ENCODE measurements around the gene PRIMPOL.
"Not testable (repeated sequence)": the region's sequence is repeated elsewhere in the genome, so short reads cannot be mapped to it uniquely, and the experiment has no call there.

PRIMPOL gene

GRCh38 chr4:184657144-184657543, 7.6 kb downstream of the PRIMPOL start:
- Histone ChIP-seq H3K4me3 (ENCODE audit: low read length) (no peak overlapping the region), H3K9ac (ENCODE audit: low read depth, low read length) (no peak overlapping the region), H3K27me3 (ENCODE audit: control insufficient read depth, insufficient read depth, low read length) (no peaks in the 10 kb centered on the region), H3K4me1 (ENCODE audit: control insufficient read depth, insufficient read depth, low read length) (peaks cover 13% of the 10 kb centered on the region), H3K4me2 (ENCODE audit: low read length) (no peak overlapping the region), H3K9me3 (replicated peaks; ENCODE audit: low read length) (no peaks in the 10 kb centered on the region), H3K36me3 (ENCODE audit: insufficient read depth, low read length) (peaks cover 33% of the 10 kb centered on the region)

GRCh38 chr4:184657820-184658219, 8.3 kb downstream of the PRIMPOL start:
- H3K27me3 ChIP-seq (ENCODE audit: control insufficient read depth, insufficient read depth, low read length); H3K9ac ChIP-seq (ENCODE audit: low read depth, low read length); H3K9me3 ChIP-seq (replicated peaks; ENCODE audit: low read length); H3K4me3 ChIP-seq (ENCODE audit: low read length); H3K4me2 ChIP-seq (ENCODE audit: low read length): not testable (repeated sequence)
- H3K36me3 ChIP-seq (ENCODE audit: insufficient read depth, low read length): peaks cover 33% of the 10 kb centered on the region
- H3K4me1 ChIP-seq (ENCODE audit: control insufficient read depth, insufficient read depth, low read length): peaks cover 13% of the 10 kb centered on the region

DNA sequence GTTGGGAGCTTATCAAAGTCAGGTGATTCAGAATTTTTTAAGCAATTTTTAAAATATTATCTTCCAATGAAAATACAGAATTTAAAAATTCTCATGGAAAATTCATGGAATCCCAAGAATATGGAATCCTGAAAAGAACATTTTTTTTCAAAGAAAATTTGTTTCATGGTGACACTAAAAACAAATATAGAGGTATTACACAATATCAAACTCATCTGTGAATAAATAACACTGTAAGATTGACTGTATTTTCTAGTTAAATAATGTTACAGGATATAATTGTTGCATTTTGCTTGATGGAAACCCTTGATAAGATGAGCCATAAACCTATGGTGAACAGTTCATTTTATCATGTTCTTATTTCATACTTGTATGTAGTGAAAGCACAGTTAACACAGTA, 11.4 kb downstream of the PRIMPOL start:
- Histone ChIP-seq H3K9me3 (replicated peaks; ENCODE audit: low read length) (no peaks in the 10 kb centered on the region), H3K27me3 (ENCODE audit: control insufficient read depth, insufficient read depth, low read length) (no peaks in the 10 kb centered on the region), H3K4me2 (ENCODE audit: low read length) (no peak overlapping the region), H3K9ac (ENCODE audit: low read depth, low read length) (no peak overlapping the region), H3K36me3 (ENCODE audit: insufficient read depth, low read length) (peaks cover 27% of the 10 kb centered on the region), H3K4me1 (ENCODE audit: control insufficient read depth, insufficient read depth, low read length) (no peaks in the 10 kb centered on the region), H3K4me3 (ENCODE audit: low read length) (no peak overlapping the region)

DNA sequence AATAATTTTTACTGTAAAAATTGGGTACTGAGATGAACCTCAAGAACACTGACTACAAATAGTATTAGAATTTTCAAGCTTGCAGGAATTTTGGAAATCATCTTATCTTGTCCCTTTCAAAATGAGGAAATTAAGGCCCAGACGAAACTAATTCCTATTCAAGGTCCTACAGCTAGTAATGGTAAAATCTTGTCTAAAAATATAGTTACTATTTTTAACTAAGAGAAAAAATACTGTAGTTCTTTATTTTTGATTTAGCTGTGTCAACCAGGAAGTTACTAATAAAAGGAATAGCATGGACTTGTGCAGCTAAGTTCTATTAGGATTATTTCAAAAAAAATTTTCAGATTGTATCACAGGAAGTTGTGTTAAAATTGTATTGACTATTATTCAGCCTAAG, 12.7 kb downstream of the PRIMPOL start:
- Histone ChIP-seq H3K27me3 (ENCODE audit: control insufficient read depth, insufficient read depth, low read length) (no peaks in the 10 kb centered on the region), H3K4me2 (ENCODE audit: low read length) (no peak overlapping the region), H3K9me3 (replicated peaks; ENCODE audit: low read length) (no peaks in the 10 kb centered on the region), H3K4me3 (ENCODE audit: low read length) (no peak overlapping the region), H3K9ac (ENCODE audit: low read depth, low read length) (no peak overlapping the region), H3K4me1 (ENCODE audit: control insufficient read depth, insufficient read depth, low read length) (no peaks in the 10 kb centered on the region), H3K36me3 (ENCODE audit: insufficient read depth, low read length) (peaks cover 19% of the 10 kb centered on the region)

GRCh38 chr4:184664445-184665210, 15.1 kb downstream of the PRIMPOL start:
- H3K4me3 ChIP-seq (ENCODE audit: low read length): no peak overlapping the region
- no peaks in the 10 kb centered on the region for H3K9me3 ChIP-seq (replicated peaks; ENCODE audit: low read length)
- no peak overlapping the region for H3K9ac ChIP-seq (ENCODE audit: low read depth, low read length)
- H3K4me1 ChIP-seq (ENCODE audit: control insufficient read depth, insufficient read depth, low read length): peaks cover 10% of the 10 kb centered on the region
- no peaks in the 10 kb centered on the region for H3K27me3 ChIP-seq (ENCODE audit: control insufficient read depth, insufficient read depth, low read length)
- no peak overlapping the region for H3K4me2 ChIP-seq (ENCODE audit: low read length)
- H3K36me3 ChIP-seq (ENCODE audit: insufficient read depth, low read length): peaks cover 17% of the 10 kb centered on the region

GRCh38 chr4:184666670-184667069, 17.1 kb downstream of the PRIMPOL start:
- peaks cover 10% of the 10 kb centered on the region for H3K4me1 ChIP-seq (ENCODE audit: control insufficient read depth, insufficient read depth, low read length)
- peaks cover 5% of the 10 kb centered on the region for H3K36me3 ChIP-seq (ENCODE audit: insufficient read depth, low read length)

GRCh38 chr4:184668096-184668495, 18.6 kb downstream of the PRIMPOL start:
- Histone ChIP-seq H3K9me3 (replicated peaks; ENCODE audit: low read length) (no peaks in the 10 kb centered on the region), H3K27me3 (ENCODE audit: control insufficient read depth, insufficient read depth, low read length) (no peaks in the 10 kb centered on the region), H3K4me3 (ENCODE audit: low read length) (no peak overlapping the region), H3K4me1 (ENCODE audit: control insufficient read depth, insufficient read depth, low read length) (peaks cover 10% of the 10 kb centered on the region), H3K9ac (ENCODE audit: low read depth, low read length) (no peak overlapping the region), H3K4me2 (ENCODE audit: low read length) (no peak overlapping the region), H3K36me3 (ENCODE audit: insufficient read depth, low read length) (peaks cover 8% of the 10 kb centered on the region)

More at GRCh38 chr4:184666670-184667069, 17.1 kb downstream of the PRIMPOL start:
- no peaks in the 10 kb centered on the region for H3K9me3 ChIP-seq (replicated peaks; ENCODE audit: low read length)
- no peak overlapping the region for H3K4me2 ChIP-seq (ENCODE audit: low read length)
- no peak overlapping the region for H3K9ac ChIP-seq (ENCODE audit: low read depth, low read length)
- H3K4me3 ChIP-seq (ENCODE audit: low read length): no peak overlapping the region
- no peaks in the 10 kb centered on the region for H3K27me3 ChIP-seq (ENCODE audit: control insufficient read depth, insufficient read depth, low read length)

DNA sequence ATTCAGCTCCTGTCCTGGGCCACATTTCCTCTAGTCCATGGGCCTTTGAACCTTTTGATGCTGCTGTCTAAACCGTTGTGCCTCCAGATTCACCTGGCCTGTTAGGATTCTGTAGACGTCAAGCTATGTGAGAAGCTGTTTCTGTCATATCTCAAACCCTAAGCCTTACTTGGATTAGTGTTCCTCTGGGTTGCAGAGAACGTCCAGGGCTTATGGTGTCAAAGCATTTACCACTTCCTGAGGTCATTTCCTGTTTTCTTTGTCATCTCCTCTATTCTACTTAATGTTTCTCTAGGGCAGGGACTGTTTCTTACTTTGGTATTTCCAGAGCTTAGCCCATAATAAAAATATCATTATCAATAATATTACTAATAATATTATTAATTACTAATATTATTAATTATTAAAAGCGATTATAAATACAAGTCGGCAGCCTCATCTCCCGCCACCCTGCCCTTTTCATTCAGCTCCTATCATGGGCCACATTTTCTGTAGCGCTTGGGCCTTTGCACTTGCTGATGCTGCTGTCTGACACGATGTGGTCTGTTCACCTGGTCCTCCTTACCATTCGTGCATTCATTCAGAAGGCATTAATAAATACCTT, 19.1 kb downstream of the PRIMPOL start:
- Histone ChIP-seq H3K4me2 (ENCODE audit: low read length) (peak overlapping the region; percentile 42), H3K4me1 (ENCODE audit: control insufficient read depth, insufficient read depth, low read length) (peaks cover 10% of the 10 kb centered on the region), H3K9me3 (replicated peaks; ENCODE audit: low read length) (no peaks in the 10 kb centered on the region), H3K36me3 (ENCODE audit: insufficient read depth, low read length) (peaks cover 9% of the 10 kb centered on the region), H3K4me3 (ENCODE audit: low read length) (no peak overlapping the region), H3K9ac (ENCODE audit: low read depth, low read length) (no peak overlapping the region), H3K27me3 (ENCODE audit: control insufficient read depth, insufficient read depth, low read length) (no peaks in the 10 kb centered on the region)

- Histone ChIP-seq H3K36me3 (ENCODE audit: insufficient read depth, low read length) (peaks cover 12% of the 10 kb centered on the region), H3K9me3 (replicated peaks; ENCODE audit: low read length) (no peaks in the 10 kb centered on the region), H3K9ac (ENCODE audit: low read depth, low read length) (no peak overlapping the region), H3K4me2 (ENCODE audit: low read length) (peak overlapping the region; percentile 42), H3K4me1 (ENCODE audit: control insufficient read depth, insufficient read depth, low read length) (peaks cover 10% of the 10 kb centered on the region), H3K27me3 (ENCODE audit: control insufficient read depth, insufficient read depth, low read length) (no peaks in the 10 kb centered on the region), H3K4me3 (ENCODE audit: low read length) (no peak overlapping the region)
Observed at GRCh38 chr4:184669251-184669650, 19.7 kb downstream of the PRIMPOL start.

GRCh38 chr4:184671101-184671500, 21.6 kb downstream of the PRIMPOL start:
- Histone ChIP-seq H3K4me1 (ENCODE audit: control insufficient read depth, insufficient read depth, low read length) (peaks cover 10% of the 10 kb centered on the region), H3K27me3 (ENCODE audit: control insufficient read depth, insufficient read depth, low read length) (no peaks in the 10 kb centered on the region), H3K9me3 (replicated peaks; ENCODE audit: low read length) (no peaks in the 10 kb centered on the region), H3K9ac (ENCODE audit: low read depth, low read length) (no peak overlapping the region), H3K4me3 (ENCODE audit: low read length) (no peak overlapping the region), H3K4me2 (ENCODE audit: low read length) (no peak overlapping the region), H3K36me3 (ENCODE audit: insufficient read depth, low read length) (peaks cover 12% of the 10 kb centered on the region)

DNA sequence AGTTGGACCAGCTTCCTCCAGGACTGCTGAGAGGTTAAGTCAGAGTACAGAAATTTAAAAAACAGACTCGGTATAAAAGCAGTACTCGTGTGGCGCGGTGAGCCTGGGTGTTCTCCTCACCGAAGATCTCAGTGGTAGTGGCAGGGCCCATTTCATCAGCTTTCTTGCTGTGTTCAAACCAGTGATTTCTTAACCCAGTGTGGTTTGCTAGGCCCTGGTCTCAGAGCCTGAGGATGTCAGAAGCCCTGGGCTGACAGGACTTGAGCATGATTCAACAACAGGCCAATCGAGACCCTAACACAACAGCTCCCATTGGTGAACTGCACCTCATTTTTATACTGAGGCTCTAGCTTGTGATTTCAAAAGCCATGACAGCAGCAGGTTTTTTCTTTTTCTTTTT, 23.2 kb downstream of the PRIMPOL start:
- no peak overlapping the region for H3K9ac ChIP-seq (ENCODE audit: low read depth, low read length)
- no peak overlapping the region for H3K4me2 ChIP-seq (ENCODE audit: low read length)
- H3K27me3 ChIP-seq (ENCODE audit: control insufficient read depth, insufficient read depth, low read length): no peaks in the 10 kb centered on the region
- no peaks in the 10 kb centered on the region for H3K9me3 ChIP-seq (replicated peaks; ENCODE audit: low read length)
- H3K36me3 ChIP-seq (ENCODE audit: insufficient read depth, low read length): peaks cover 12% of the 10 kb centered on the region
- peaks cover 10% of the 10 kb centered on the region for H3K4me1 ChIP-seq (ENCODE audit: control insufficient read depth, insufficient read depth, low read length)
- no peak overlapping the region for H3K4me3 ChIP-seq (ENCODE audit: low read length)

DNA sequence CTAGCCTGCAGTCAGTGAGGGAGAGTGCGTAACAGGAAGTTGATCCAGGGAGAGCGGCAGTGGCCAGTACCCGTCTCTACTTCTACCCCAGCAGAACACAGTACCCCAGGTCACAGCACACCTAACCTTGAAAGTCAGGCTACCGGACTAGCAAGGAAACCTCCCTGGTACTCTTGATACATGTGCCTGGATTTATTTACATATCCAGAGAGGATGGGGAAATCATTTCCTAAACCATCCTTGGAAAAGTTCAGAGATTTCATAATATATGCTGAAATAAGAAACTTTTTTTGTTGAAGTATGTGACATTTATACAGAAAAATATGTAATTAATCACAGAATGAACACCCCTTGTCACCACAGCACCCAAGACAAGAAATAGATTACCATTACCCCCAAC, 24.5 kb downstream of the PRIMPOL start:
- Histone ChIP-seq H3K36me3 (ENCODE audit: insufficient read depth, low read length) (peaks cover 9% of the 10 kb centered on the region), H3K27me3 (ENCODE audit: control insufficient read depth, insufficient read depth, low read length) (no peaks in the 10 kb centered on the region), H3K4me2 (ENCODE audit: low read length) (no peak overlapping the region), H3K4me3 (ENCODE audit: low read length) (no peak overlapping the region), H3K9me3 (replicated peaks; ENCODE audit: low read length) (no peaks in the 10 kb centered on the region), H3K4me1 (ENCODE audit: control insufficient read depth, insufficient read depth, low read length) (peaks cover 3% of the 10 kb centered on the region), H3K9ac (ENCODE audit: low read depth, low read length) (no peak overlapping the region)
